ENCODE results near the gene C15orf62. TPM values are rescaled to one million over a fixed set of nuclear protein-coding genes. Genes with fewer than 3 reads are reported as not detected.

Gene C15orf62
- total RNA-seq, 1 donor from 2014 or later, result 6.5 TPM

GRCh38 chr15:40815042-40815698 is 45.4 kb downstream of the C15orf62 start:
- H3K9me3 Mint-ChIP-seq, result no peaks in the 10 kb centered on the region
- no peak for DNase-seq
- H3K4me1 Mint-ChIP-seq, result no peaks in the 10 kb centered on the region
- TF ChIP-seq CTCF (IDR thresholded peaks at IDR 0.05), result no peak
- ATAC-seq (ENCODE audit: low read depth), result no peak
- peaks cover 43% of the 10 kb centered on the region for H3K36me3 Mint-ChIP-seq (ENCODE audit: low read depth)
- no peaks in the 10 kb centered on the region for H3K27me3 Mint-ChIP-seq
- POLR2A ChIA-PET, result no interaction called here
- H3K27ac Mint-ChIP-seq, result no peak overlapping the region
- H3K4me3 Mint-ChIP-seq, result no peak overlapping the region
- CTCF ChIA-PET, result interaction anchor here (1.0 kb wide), 1 partner anchor 8 kb away, joined by 3 read pairs; the partner anchor contains the start of genes DNAJC17 and ZFYVE19
- intact Hi-C loops (cut with micrococcal nuclease), result no loop called here

GRCh38 chr15:40819048-40819447 is 49.3 kb downstream of the C15orf62 start:
- POLR2A ChIA-PET, result no interaction called here
- no peak overlapping the region for H3K27ac Mint-ChIP-seq
- H3K9me3 Mint-ChIP-seq, result no peaks in the 10 kb centered on the region
- H3K36me3 Mint-ChIP-seq (ENCODE audit: low read depth), result peaks cover 15% of the 10 kb centered on the region
- no peak for TF ChIP-seq CTCF (IDR thresholded peaks at IDR 0.05)
- DNase-seq, result no peak
- CTCF ChIA-PET, result no interaction called here
- no peak for ATAC-seq (ENCODE audit: low read depth)
- no peaks in the 10 kb centered on the region for H3K4me1 Mint-ChIP-seq
- H3K27me3 Mint-ChIP-seq, result no peaks in the 10 kb centered on the region
- intact Hi-C loops (cut with micrococcal nuclease), result no loop called here
- no peak overlapping the region for H3K4me3 Mint-ChIP-seq

GRCh38 chr15:40821195-40821594 is 51.4 kb downstream of the C15orf62 start:
- no peak overlapping the region for H3K27ac Mint-ChIP-seq
- no peaks in the 10 kb centered on the region for H3K4me1 Mint-ChIP-seq
- H3K9me3 Mint-ChIP-seq, result no peaks in the 10 kb centered on the region
- POLR2A ChIA-PET, result no interaction called here
- no peak for TF ChIP-seq CTCF (IDR thresholded peaks at IDR 0.05)
- no peak for DNase-seq
- H3K4me3 Mint-ChIP-seq, result no peak overlapping the region
- intact Hi-C loops (cut with micrococcal nuclease), result no loop called here
- CTCF ChIA-PET, result no interaction called here
- no peak for ATAC-seq (ENCODE audit: low read depth)
- no peaks in the 10 kb centered on the region for H3K36me3 Mint-ChIP-seq (ENCODE audit: low read depth)
- H3K27me3 Mint-ChIP-seq, result no peaks in the 10 kb centered on the region

Other genes with a start within 250 kb of the C15orf62 start
- 64.0 and 66.3 TPM in 2 replicates for gene CCDC32, start 204.9 kb upstream of the C15orf62 start, total RNA-seq
- 20.1 and 24.8 TPM in 2 replicates for gene RPUSD2, start 200.7 kb upstream of the C15orf62 start, total RNA-seq
- 5.1 and 7.7 TPM in 2 replicates for gene KNL1, start 175.7 kb upstream of the C15orf62 start, total RNA-seq
- gene RAD51, start 74.8 kb upstream of the C15orf62 start, total RNA-seq, result 2.6 and 4.1 TPM in 2 replicates
- gene RMDN3, start 14.7 kb upstream of the C15orf62 start, total RNA-seq, result 25.5 and 25.6 TPM in 2 replicates
- 19.5 and 21.1 TPM in 2 replicates for gene GCHFR, start 5.9 kb upstream of the C15orf62 start, total RNA-seq
- gene ZFYVE19, start 37.1 kb downstream of the C15orf62 start, total RNA-seq, result 23.2 and 25.2 TPM in 2 replicates
- gene DNAJC17, start 37.5 kb downstream of the C15orf62 start, total RNA-seq, result 43.1 and 51.0 TPM in 2 replicates
- gene PPP1R14D, start 58.7 kb downstream of the C15orf62 start, total RNA-seq, result 0.31 TPM in 1 of 2 replicates, not detected in the other
- gene SPINT1, start 74.1 kb downstream of the C15orf62 start, total RNA-seq, result 8.6 and 8.7 TPM in 2 replicates
- 0.27 TPM in 1 of 2 replicates, not detected in the other for gene RHOV, start 104.3 kb downstream of the C15orf62 start, total RNA-seq
- 25.3 and 26.2 TPM in 2 replicates for gene VPS18, start 124.5 kb downstream of the C15orf62 start, total RNA-seq
- gene DLL4, start 159.4 kb downstream of the C15orf62 start, total RNA-seq, result 0.05 TPM in 1 of 2 replicates, not detected in the other
- 22.3 and 27.3 TPM in 2 replicates for gene CHAC1, start 183.5 kb downstream of the C15orf62 start, total RNA-seq

Measured in activated B cell treated with CpG ODN at 0.5 μM for 24 hours (primary cell).